Measurements from ENCODE around the gene LHX2.

GRCh38 chr9:124038239-124038638, 26.7 kb downstream of the LHX2 start:
- TF ChIP-seq E2F1 (CRISPR knock-in tag; IDR thresholded peaks at IDR 0.05) (no peak), CHD4 (IDR thresholded peaks at IDR 0.05; ENCODE audit: insufficient read depth, insufficient replicate concordance, low read depth, low read length, poor library complexity, severe bottlenecking) (no peak), USF2 (CRISPR knock-in tag; IDR thresholded peaks at IDR 0.05) (no peak), SMC3 (conservative IDR thresholded peaks at IDR 0.05; ENCODE audit: insufficient read depth, low read depth, low read length) (no peak), DEAF1 (CRISPR knock-in tag; IDR thresholded peaks at IDR 0.05) (no peak), ZNF436 (CRISPR knock-in tag; IDR thresholded peaks at IDR 0.05) (no peak), CEBPG (CRISPR knock-in tag; IDR thresholded peaks at IDR 0.05) (no peak), CEBPG (tag; conservative IDR thresholded peaks at IDR 0.05 in 1 of 2, IDR thresholded peaks at IDR 0.05 in 1 of 2) (no peak), RNF219 (CRISPR knock-in tag; IDR thresholded peaks at IDR 0.05) (no peak)
